GM18502 (cell line): ENCODE measurements around the gene PHLDB1.
A peak's percentile ranks its signal among the peaks of the same experiment; 100 is the strongest.
"Not testable (repeated sequence)": the region's sequence is repeated elsewhere in the genome, so short reads cannot be mapped to it uniquely, and the experiment has no call there.

Source experiments
- ATAC-seq: cut with Tn5 transposase; IDR thresholded peaks from one replicate; pipeline ENCODE4 v1.9.1; 2021; ENCODE audit warnings: mild to moderate bottlenecking; ENCODE audit not compliant: unreplicated experiment, poor library complexity

Gene PHLDB1

DNA sequence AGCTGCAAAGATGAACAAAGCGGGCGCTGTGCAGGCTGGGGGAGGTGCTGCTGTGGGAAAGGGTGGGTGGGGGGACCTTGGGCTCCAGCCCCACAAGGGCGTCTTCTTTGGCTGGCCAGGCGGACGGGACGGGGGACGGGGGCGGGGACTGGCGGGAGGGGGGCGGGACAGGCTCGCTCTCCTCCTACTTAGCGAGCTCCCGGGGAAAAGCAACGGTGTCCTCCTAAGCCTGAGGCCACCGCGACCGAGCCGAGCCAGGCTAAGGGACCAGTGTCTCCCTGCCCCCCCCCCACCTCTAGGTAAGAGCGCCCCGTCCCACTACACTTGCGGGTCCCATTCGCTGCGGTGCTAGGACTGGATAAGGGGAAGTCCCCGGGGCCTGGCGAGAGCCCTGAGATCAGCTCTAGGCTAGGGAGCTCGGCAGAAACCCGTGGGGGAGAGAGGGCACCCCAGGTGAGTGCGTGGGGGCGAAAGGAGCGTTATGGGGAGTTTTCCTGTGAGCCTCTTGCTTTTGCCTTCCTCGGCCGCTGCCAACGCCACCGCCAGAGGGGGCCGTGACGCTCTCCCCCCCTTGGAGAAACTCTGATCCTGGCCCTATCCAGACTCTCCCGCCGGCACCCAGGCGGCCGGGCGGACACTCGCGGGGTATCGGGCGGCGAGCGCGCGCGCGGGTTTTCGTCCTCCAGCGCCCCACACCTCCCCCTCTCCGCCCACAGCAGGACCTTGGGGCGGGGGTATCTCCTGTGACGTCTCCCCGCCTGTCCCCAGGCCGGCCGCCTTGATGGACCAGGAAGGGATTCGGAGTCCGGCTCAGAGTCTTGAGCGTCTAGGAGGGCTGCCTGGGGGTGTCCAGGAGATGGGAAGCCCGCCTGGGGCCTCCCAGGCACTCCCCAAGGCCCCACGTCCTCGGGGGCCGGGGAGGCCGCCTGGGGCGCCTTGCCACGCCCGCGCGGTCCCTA, at the start of gene PHLDB1:
TSS of gene PHLDB1 (plus strand) at position 215 of the 959 bp plus-strand sequence. CDS start 6,222 bp downstream, outside the sequence.
- no peak for ATAC-seq

- ATAC-seq, result no peak
Measured at GRCh38 chr11:118560806-118561205, 46.6 kb upstream of the PHLDB1 start.

DNA sequence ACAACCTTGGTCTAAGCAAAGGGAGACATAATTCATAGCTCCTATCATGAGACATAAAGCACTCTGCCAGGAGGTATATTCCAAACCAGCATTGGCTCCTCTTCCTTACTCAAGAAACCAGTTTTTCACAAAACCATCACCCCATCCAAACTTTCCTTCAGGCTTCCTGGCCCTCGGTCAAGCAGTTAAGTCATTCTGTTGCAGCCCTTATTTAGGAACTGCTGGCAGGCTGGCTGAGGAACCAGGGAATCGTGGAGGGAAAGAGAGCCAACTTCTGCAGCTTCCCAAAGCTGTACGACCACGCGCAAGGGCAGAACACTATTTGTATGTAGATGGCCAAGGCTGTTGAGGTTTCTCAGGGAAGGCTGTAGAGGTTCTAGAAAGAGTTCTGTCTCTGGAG, 42.4 kb upstream of the PHLDB1 start:
- no peak for ATAC-seq

- no peak for ATAC-seq
Measured at GRCh38 chr11:118569670-118570069, 37.7 kb upstream of the PHLDB1 start.

DNA sequence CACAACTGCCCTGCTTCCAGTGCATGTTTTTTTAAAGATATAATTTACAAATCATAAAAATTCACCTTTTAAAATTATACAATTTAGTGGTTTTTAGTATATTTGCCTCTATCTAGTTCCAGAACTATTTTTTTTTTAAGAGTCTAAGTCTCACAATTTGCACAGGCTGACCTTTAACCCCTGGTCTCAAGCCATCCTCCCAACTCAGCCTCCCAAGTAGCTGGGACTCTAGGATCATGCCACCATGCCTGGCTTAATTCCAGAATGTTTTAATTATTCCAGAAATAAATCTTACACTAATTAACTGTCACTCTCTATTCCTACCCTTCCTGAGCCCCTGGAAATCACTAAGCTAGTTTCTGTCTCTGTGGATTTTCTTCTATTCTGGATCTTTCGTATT, 36.6 kb upstream of the PHLDB1 start:
- ATAC-seq, result no peak

DNA sequence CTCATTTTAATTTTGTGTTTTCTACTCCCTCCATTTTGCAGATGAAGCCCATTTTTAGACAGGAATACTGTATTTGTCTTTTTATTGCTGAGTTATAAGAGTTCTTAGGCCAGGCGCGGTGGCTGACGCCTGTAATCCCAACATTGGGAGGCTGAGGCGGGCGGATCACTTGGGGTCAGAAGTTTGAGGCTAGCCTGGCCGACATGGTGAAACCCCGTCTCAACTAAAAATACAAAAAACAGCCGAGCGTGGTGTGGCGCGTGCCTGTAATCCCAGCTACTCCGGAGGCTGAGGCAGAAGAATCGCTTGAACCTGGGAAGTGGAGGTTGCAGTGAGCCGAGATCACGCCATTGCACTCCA, 35.7 kb upstream of the PHLDB1 start:
- ATAC-seq, result peak; percentile 16

GRCh38 chr11:118572061-118572980, 35.1 kb upstream of the PHLDB1 start, which contains the start of gene ARCN1:
Gene ARCN1 (plus strand): TSS chr11:118572409. CDS start chr11:118572548, 139 bp downstream.
- ATAC-seq, result peak; percentile 76

DNA sequence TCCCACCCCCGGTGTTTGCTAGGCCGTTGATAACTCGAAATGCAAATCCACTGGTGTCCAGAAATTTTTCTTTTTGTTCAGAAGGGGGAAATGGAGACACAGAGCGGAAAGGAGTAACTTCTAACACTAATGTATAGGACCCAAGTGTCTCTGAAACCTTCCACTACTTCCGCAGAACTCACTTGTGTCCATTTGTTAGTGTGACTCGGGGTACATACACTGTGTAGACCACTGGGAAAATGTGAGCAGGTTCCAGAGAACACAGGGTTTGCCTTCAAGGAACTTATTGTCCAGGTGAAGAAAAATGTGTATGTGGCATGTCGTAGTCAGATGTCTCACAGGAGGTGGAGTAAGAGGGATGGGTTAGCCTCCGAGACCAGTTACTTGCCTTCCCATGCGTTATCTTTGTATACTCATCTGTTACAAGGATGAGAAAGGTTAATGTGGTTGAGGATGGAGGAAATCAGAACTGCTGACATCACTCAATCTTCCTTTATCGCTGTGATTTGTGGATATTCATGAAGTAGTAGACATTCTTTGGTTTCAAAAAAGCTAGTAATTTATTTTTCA, 34.3 kb upstream of the PHLDB1 start:
- no peak for ATAC-seq

GRCh38 chr11:118574636-118575035, 32.8 kb upstream of the PHLDB1 start:
- ATAC-seq, result no peak

DNA sequence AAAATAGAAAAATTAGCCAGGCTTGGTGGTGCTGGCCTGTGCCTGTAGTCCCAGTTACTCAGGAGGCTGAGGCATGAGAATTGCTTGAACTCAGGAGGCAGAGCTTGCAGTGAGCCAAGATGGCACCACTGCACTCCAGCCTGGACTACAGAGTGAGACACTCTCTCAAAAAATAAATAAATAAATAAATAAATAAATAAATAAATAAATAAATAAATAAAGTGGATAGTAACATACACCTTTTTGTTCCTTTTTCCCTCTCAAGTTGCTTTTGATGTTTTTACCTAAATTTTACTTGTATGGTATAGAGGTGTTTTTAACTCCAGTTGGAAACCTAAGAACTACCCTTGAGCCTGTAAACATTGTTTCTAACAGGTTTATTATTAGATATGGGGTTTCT, 29.4 kb upstream of the PHLDB1 start:
- ATAC-seq, result not testable (repeated sequence)

DNA sequence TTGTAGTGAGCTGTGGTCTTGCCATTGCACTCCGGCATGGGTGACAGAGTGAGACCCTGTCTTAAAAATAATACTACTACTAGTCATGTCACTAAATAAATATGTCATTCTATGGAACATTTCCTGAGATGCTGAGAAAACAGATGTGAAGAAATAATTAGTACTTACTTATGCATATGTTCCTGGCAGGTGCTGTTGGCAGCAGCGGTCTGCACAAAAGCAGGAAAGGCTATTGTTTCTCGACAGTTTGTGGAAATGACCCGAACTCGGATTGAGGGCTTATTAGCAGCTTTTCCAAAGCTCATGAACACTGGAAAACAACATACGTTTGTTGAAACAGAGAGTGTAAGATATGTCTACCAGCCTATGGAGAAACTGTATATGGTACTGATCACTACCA, 26.4 kb upstream of the PHLDB1 start:
- no peak for ATAC-seq

DNA sequence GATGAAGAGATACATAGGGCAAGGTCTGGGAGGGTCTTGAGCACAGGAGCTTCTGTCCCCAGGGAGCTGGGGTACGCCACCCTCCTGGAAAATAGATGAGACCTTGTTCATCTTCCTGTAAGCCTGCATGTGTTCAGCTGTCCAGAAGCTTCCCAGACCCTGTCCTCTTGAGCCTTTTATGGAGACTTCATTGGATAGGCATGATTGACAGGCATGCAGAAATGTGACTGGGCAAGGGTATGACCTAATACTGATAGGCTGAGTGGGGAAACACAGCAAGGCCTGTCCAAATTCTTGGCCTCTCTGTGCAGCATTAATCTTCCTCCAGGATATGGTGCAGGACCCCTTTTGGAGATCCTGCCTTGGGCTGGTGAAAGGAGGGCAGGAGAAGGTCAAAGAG, 19.5 kb upstream of the PHLDB1 start:
- no peak for ATAC-seq

DNA sequence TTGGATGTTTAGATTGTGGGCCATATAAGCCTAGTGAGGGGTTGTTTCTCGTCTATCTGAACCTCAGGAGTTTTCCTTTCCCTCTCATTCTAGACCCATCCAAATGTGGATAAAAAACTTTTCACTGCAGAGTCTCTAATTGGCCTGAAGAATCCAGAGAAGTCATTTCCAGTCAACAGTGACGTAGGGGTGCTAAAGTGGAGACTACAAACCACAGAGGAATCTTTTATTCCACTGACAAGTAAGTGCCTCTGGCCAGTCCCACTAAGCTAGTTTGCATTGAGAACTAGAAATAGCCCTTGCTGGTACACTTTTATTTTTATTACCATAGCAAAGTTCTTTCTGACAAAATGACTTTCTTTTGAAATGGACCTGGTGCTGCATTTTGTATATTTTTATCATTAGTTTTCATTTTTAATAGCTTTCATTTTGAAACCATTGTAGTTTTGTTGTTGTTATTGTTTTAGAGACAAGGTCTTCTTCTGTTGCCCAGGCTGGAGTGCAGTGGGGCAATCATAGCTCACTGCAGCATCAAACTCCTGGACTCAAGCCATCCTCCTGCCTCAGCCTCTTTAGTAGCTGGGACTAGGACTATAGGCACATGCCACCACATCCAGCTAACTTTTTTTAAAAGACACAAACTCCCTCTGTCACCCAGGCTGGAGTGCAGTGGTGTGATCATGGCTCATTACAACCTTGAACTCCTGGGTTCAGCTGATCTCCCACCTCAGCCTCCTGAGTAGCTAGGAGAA, 14.6 kb upstream of the PHLDB1 start:
- ATAC-seq, result no peak

GRCh38 chr11:118594984-118595383, 12.4 kb upstream of the PHLDB1 start:
- not testable (repeated sequence) for ATAC-seq

GRCh38 chr11:118596224-118597146, 10.9 kb upstream of the PHLDB1 start:
- no peak for ATAC-seq

GRCh38 chr11:118597556-118597955, 9.9 kb upstream of the PHLDB1 start:
- no peak for ATAC-seq

DNA sequence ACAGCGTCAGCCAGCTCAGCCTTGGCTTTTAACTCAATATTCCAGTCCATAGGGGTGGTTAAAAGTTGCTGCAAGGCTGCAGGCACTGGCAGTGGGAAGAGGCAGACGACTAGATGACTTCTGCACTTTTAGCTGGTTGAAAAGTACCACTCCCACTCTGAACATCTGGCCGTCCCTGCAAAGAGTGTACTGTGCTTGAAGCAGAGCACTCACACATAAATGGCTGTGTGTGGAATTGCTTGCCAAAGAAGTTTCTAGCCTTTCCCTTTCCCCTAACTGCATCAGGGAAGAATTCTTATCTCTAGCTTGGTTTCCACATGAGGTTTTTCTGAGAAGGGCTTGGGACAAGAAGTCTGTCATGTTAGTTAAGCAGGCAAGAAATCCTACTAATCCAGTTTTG, 5.1 kb upstream of the PHLDB1 start:
- no peak for ATAC-seq

DNA sequence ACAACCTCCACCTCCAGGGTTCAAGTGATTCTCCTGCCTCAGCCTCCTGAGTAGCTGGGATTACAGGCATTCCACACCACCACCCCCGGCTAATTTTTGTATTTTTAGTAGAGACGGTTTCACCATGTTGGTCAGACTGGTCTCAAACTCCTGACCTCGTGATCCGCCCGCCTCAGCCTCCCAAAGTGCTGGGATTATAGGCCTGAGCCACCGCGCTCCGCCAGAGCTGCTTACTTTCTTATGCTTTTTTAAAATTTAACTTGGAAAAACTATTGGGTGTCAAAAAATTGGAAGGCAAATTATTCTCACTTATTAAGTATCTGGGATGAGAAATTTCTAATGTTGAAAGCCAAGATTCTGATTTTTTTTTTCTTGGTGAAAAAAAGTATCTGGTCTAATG, 3.7 kb upstream of the PHLDB1 start:
- not testable (repeated sequence) for ATAC-seq

DNA sequence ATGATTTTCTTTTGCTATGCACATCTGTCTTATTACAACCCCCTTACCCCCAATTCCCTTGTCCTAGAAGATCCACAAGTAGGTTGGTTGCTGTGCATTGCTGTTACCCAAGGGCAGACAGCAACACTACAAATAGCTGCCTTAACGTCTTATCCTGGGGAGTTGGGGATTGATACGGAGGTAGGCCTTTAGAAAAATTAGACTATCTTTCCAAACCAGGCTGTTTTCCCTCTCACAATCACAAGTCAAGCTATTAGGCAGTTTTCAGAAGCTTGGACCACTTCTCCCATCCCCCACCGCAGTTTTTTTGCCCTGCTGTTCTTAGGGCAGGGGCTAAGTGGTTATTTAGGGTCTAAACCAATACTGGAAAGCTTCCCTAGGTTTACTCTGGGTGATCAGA, 2.8 kb upstream of the PHLDB1 start:
- no peak for ATAC-seq
